Astrocyte (in vitro differentiated cells and primary cell): ENCODE results near the gene KCNA2. TPM values are rescaled to one million over a fixed set of nuclear protein-coding genes. Genes with fewer than 3 reads are reported as not detected.

Experiments used
- DNase-seq: peaks from one replicate; pipeline ENCODE4 v3.0.0-alpha.2; 2010; ENCODE audit warnings: low read depth
- FAIRE-seq: peaks from 2 replicates; lab custom pipeline; 2011; peaks lifted over from hg19 to GRCh38; lab: Jason Lieb, UNC
- H2AFZ ChIP-seq: 2 replicates; pipeline ENCODE4 v1.6.0; 2012; ENCODE audit warnings: low read depth, low read length, inconsistent platforms
- H3K27ac ChIP-seq: 2 replicates; pipeline ENCODE4 v1.5.1; 2011; ENCODE audit warnings: low read depth, low read length, inconsistent platforms
- H3K27me3 ChIP-seq: 2 replicates; pipeline ENCODE4 v1.6.0; 2011; ENCODE audit warnings: low read length, inconsistent platforms; ENCODE audit not compliant: insufficient read depth
- H3K36me3 ChIP-seq: 2 replicates; pipeline ENCODE4 v1.5.1; 2011; ENCODE audit warnings: low read length, inconsistent platforms; ENCODE audit not compliant: insufficient read depth
- H3K4me1 ChIP-seq: 2 replicates; pipeline ENCODE4 v1.5.1; 2011; ENCODE audit warnings: low read length, inconsistent platforms; ENCODE audit not compliant: insufficient read depth
- H3K4me2 ChIP-seq: 2 replicates; pipeline ENCODE4 v1.6.0; 2012; ENCODE audit warnings: low read length, inconsistent platforms
- H3K4me3 ChIP-seq: 2 replicates; pipeline ENCODE4 v1.5.1; 2011; ENCODE audit warnings: low read depth, mild to moderate bottlenecking, low read length, inconsistent platforms; ENCODE audit not compliant: insufficient read depth
- H3K79me2 ChIP-seq: 2 replicates; pipeline ENCODE4 v1.6.0; 2012; ENCODE audit warnings: mild to moderate bottlenecking, low read length, inconsistent platforms; ENCODE audit not compliant: insufficient read depth
- H3K9ac ChIP-seq: 2 replicates; pipeline ENCODE4 v1.6.0; 2012; ENCODE audit warnings: mild to moderate bottlenecking, low read length, inconsistent platforms
- H3K9me3 ChIP-seq: 2 replicates; pipeline ENCODE4 v1.5.1; 2012; ENCODE audit warnings: low read depth, mild to moderate bottlenecking, low read length, inconsistent platforms; ENCODE audit not compliant: insufficient read depth
- H4K20me1 ChIP-seq: 2 replicates; pipeline ENCODE4 v1.6.0; 2012; ENCODE audit warnings: low read length, inconsistent platforms; ENCODE audit not compliant: insufficient read depth
- H3K27ac Mint-ChIP-seq: one replicate; pipeline ENCODE4 v1.8.0; 2021; ENCODE audit warnings: mild to moderate bottlenecking, mixed read lengths; ENCODE audit not compliant: unreplicated experiment
- H3K27me3 Mint-ChIP-seq: one replicate; pipeline ENCODE4 v1.8.0; 2021; ENCODE audit warnings: low read depth, mixed read lengths; ENCODE audit not compliant: unreplicated experiment
- H3K36me3 Mint-ChIP-seq: one replicate; pipeline ENCODE4 v1.8.0; 2021; ENCODE audit warnings: low read depth, mixed read lengths; ENCODE audit not compliant: unreplicated experiment
- H3K4me1 Mint-ChIP-seq: one replicate; pipeline ENCODE4 v1.8.0; 2021; ENCODE audit warnings: low read depth, mixed read lengths; ENCODE audit not compliant: unreplicated experiment
- H3K4me3 Mint-ChIP-seq: one replicate; pipeline ENCODE4 v1.8.0; 2021; ENCODE audit warnings: mild to moderate bottlenecking, moderate library complexity, mixed read lengths; ENCODE audit not compliant: unreplicated experiment
- H3K9me3 Mint-ChIP-seq: one replicate; pipeline ENCODE4 v1.8.0; 2021; ENCODE audit warnings: mild to moderate bottlenecking, mixed read lengths; ENCODE audit not compliant: unreplicated experiment
- EZH2 ChIP-seq: IDR thresholded peaks from 2 replicates; pipeline ENCODE4 v1.6.1; 2012; ENCODE audit warnings: mild to moderate bottlenecking, low read length, inconsistent platforms; ENCODE audit not compliant: insufficient read depth
- total RNA-seq: library from RNA; stranded (reverse); gene quantifications from 2 replicates; pipeline ENCODE4 v1.2.1, GENCODE V29; 2021
- TF ChIP-seq, protein P1 (sequence below): IDR thresholded peaks from 2 replicates; pipeline ENCODE4 v1.5.1; 2011; ENCODE audit warnings: low read depth, mild to moderate bottlenecking, inconsistent platforms, low read length, moderate library complexity; ENCODE audit not compliant: insufficient read depth

Gene KCNA2
- total RNA-seq, 1 donor from 2014 or later = 0.57 TPM

GRCh38 chr1:110582378-110582777 is 23.8 kb downstream of the KCNA2 start:
- FAIRE-seq = no peak
- H3K27me3 Mint-ChIP-seq = peaks cover 39% of the 10 kb centered on the region
- no peak overlapping the region for H3K27ac Mint-ChIP-seq

GRCh38 chr1:110581682-110582145 is 24.4 kb downstream of the KCNA2 start:
- no peak overlapping the region for H3K4me3 ChIP-seq
- H2AFZ ChIP-seq = no peak overlapping the region
- no peaks in the 10 kb centered on the region for H3K36me3 Mint-ChIP-seq
- H3K4me3 Mint-ChIP-seq = no peak overlapping the region
- no peak for DNase-seq
- no peak for FAIRE-seq
- no peaks in the 10 kb centered on the region for H4K20me1 ChIP-seq
- H3K27ac ChIP-seq = no peak overlapping the region
- H3K4me2 ChIP-seq = no peak overlapping the region
- no peak overlapping the region for H3K27ac Mint-ChIP-seq
- no peaks in the 10 kb centered on the region for H3K4me1 Mint-ChIP-seq
- H3K27me3 ChIP-seq = no peaks in the 10 kb centered on the region
- no peaks in the 10 kb centered on the region for H3K9me3 ChIP-seq
- H3K9me3 Mint-ChIP-seq = peaks cover 2% of the 10 kb centered on the region
- H3K9ac ChIP-seq = no peak overlapping the region
- H3K4me1 ChIP-seq = no peaks in the 10 kb centered on the region
- TF ChIP-seq, protein P1, sequence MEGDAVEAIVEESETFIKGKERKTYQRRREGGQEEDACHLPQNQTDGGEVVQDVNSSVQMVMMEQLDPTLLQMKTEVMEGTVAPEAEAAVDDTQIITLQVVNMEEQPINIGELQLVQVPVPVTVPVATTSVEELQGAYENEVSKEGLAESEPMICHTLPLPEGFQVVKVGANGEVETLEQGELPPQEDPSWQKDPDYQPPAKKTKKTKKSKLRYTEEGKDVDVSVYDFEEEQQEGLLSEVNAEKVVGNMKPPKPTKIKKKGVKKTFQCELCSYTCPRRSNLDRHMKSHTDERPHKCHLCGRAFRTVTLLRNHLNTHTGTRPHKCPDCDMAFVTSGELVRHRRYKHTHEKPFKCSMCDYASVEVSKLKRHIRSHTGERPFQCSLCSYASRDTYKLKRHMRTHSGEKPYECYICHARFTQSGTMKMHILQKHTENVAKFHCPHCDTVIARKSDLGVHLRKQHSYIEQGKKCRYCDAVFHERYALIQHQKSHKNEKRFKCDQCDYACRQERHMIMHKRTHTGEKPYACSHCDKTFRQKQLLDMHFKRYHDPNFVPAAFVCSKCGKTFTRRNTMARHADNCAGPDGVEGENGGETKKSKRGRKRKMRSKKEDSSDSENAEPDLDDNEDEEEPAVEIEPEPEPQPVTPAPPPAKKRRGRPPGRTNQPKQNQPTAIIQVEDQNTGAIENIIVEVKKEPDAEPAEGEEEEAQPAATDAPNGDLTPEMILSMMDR = no peak
- no peak for TF ChIP-seq EZH2
- H3K79me2 ChIP-seq = no peaks in the 10 kb centered on the region
- H3K36me3 ChIP-seq = no peaks in the 10 kb centered on the region
- H3K27me3 Mint-ChIP-seq = peaks cover 37% of the 10 kb centered on the region

More at GRCh38 chr1:110582378-110582777, 23.8 kb downstream of the KCNA2 start:
- no peak overlapping the region for H3K9ac ChIP-seq
- no peak overlapping the region for H3K4me3 Mint-ChIP-seq
- no peaks in the 10 kb centered on the region for H4K20me1 ChIP-seq
- H3K36me3 Mint-ChIP-seq = no peaks in the 10 kb centered on the region
- no peaks in the 10 kb centered on the region for H3K27me3 ChIP-seq
- H2AFZ ChIP-seq = no peak overlapping the region
- no peaks in the 10 kb centered on the region for H3K4me1 ChIP-seq
- TF ChIP-seq EZH2 = no peak
- TF ChIP-seq, protein P1 = no peak
- H3K4me2 ChIP-seq = no peak overlapping the region
- no peaks in the 10 kb centered on the region for H3K36me3 ChIP-seq
- H3K9me3 Mint-ChIP-seq = peaks cover 2% of the 10 kb centered on the region
- H3K4me1 Mint-ChIP-seq = no peaks in the 10 kb centered on the region
- no peak for DNase-seq
- H3K4me3 ChIP-seq = no peak overlapping the region
- no peaks in the 10 kb centered on the region for H3K9me3 ChIP-seq
- no peak overlapping the region for H3K27ac ChIP-seq
- no peaks in the 10 kb centered on the region for H3K79me2 ChIP-seq

DNA sequence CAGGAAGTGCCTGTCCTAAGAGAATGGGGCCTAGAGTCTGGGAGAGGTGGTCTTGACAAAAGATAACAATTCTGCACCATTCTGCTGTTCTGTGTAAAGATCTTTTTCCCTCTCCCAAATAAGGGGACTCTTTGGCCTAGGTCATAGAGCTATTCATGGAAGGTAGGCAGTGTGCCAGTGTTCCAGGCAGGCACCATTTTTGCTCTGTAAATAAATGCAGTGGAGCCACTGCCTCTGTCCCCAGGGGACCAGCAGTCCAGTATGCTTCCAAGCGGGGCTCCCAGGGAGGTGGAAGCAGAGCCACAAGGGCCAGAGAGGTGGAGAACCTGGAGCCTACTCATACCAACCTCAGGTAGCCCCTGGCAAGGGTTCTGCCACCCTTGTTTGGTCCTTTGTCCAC is 25.9 kb downstream of the KCNA2 start:
- no peak overlapping the region for H3K4me2 ChIP-seq
- Mint-ChIP-seq H3K36me3 (no peaks in the 10 kb centered on the region), H3K27me3 (peaks cover 30% of the 10 kb centered on the region), H3K27ac (no peak overlapping the region), H3K4me1 (no peaks in the 10 kb centered on the region), H3K9me3 (peaks cover 2% of the 10 kb centered on the region), H3K4me3 (no peak overlapping the region)
- H3K27ac ChIP-seq = no peak overlapping the region
- TF ChIP-seq, protein P1 = no peak
- no peaks in the 10 kb centered on the region for H3K36me3 ChIP-seq
- no peaks in the 10 kb centered on the region for H3K27me3 ChIP-seq
- no peak overlapping the region for H3K4me3 ChIP-seq
- H4K20me1 ChIP-seq = no peaks in the 10 kb centered on the region
- DNase-seq (no peak), FAIRE-seq (no peak)
- H3K79me2 ChIP-seq = no peaks in the 10 kb centered on the region
- H2AFZ ChIP-seq = no peak overlapping the region
- H3K9ac ChIP-seq = no peak overlapping the region
- no peaks in the 10 kb centered on the region for H3K4me1 ChIP-seq
- no peaks in the 10 kb centered on the region for H3K9me3 ChIP-seq
